ENCODE data around the gene ASCC1. TPM values are rescaled to one million over a fixed set of nuclear protein-coding genes. Genes with fewer than 3 reads are reported as not detected.

The ASCC1 gene
- total and polyA plus RNA-seq, 2 of the 4 experiments (the other 2 are of a cell fraction), result 15.9 to 21.0 TPM

DNA sequence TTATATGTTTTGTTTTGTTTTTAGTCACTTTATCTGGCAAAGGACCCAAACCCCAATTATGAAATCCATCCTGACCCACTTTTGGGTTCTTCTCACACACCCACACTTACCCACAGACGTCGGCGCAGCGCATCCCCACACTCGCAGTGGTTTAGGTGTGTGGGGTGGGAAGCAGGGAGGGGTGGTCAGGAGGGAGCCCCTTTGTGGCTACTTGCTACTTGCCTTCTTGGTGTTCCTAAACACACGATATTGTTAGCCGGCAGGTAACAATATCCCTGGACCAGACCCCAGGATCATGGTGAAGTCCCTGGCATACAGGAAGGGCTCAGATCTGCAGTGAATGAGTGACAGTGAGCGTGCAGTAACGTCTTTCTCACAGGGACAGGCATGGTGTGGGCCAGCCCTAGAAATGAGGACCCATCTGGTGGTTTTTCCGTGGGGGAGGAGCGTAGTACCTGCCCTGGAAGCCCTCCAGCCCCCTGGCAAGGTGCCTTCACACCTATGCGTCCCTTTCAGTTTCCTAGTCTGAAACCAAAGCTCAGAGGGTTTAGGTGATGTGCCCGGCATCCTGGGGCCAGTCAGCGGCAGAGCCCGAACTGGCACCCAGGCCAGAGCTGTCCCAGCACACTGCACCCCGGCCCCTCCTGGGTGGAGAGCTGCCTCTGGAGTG is 132.2 kb downstream of the ASCC1 start:
- Histone ChIP-seq H3K56ac (ENCODE audit: extremely low read depth, insufficient read depth, low read length) (no peak overlapping the region), H2AK5ac (ENCODE audit: low read depth, low read length) (no peak overlapping the region), H4K8ac (ENCODE audit: low read depth in 2 of 2, low read length in 2 of 2) (no peak overlapping the region), H2BK15ac (ENCODE audit: low read depth, low read length) (no peak overlapping the region), H3K4me3 (ENCODE audit: insufficient read depth, low read depth, low read length) (no peak overlapping the region), H3K9me1 (ENCODE audit: insufficient read depth, low read length) (no peaks in the 10 kb centered on the region), H3K14ac (replicated peaks; ENCODE audit: low read depth, low read length) (no peak overlapping the region), H3K27me3 (ENCODE audit: control insufficient read depth, insufficient read depth, low read length) (peaks cover 70% of the 10 kb centered on the region), H3K9me3 (ENCODE audit: control insufficient read depth, insufficient read depth, low read length) (no peaks in the 10 kb centered on the region), H4K20me1 (ENCODE audit: insufficient read depth, low read length) (no peaks in the 10 kb centered on the region; the same call in 1 of the 2 replicates), H2BK5ac (ENCODE audit: low read depth, low read length, poor library complexity, severe bottlenecking) (no peak overlapping the region), H3K4ac (ENCODE audit: low read depth, low read length) (no peak overlapping the region), H2AK9ac (replicated peaks; ENCODE audit: low read depth, low read length, poor library complexity) (no peak overlapping the region), H3K27ac (ENCODE audit: insufficient read depth, low read length) (no peak overlapping the region), H4K5ac (ENCODE audit: low read depth, low read length) (no peak overlapping the region), H4K91ac (ENCODE audit: insufficient read depth, low read depth, low read length) (no peak overlapping the region), H2BK120ac (ENCODE audit: low read depth, low read length) (no peak overlapping the region), H3K4me2 (ENCODE audit: low read depth, low read length) (no peak overlapping the region), H3K23ac (ENCODE audit: low read depth, low read length) (no peak overlapping the region), H3K4me1 (ENCODE audit: control insufficient read depth, insufficient read depth, low read length) (peaks cover 5% of the 10 kb centered on the region; the same call in 1 of the 2 replicates), H3K9ac (ENCODE audit: low read depth, low read length) (no peak overlapping the region), H3K79me1 (ENCODE audit: low read depth in 1 of 2, low read length in 2 of 2) (no peaks in the 10 kb centered on the region), H2BK20ac (ENCODE audit: low read depth, low read length) (no peak overlapping the region), H2AFZ (replicated peaks; ENCODE audit: low read length, poor library complexity) (no peak overlapping the region), H3K36me3 (ENCODE audit: control insufficient read depth, insufficient read depth, low read length) (no peaks in the 10 kb centered on the region), H3K18ac (ENCODE audit: low read depth, low read length) (no peak overlapping the region)
- in situ Hi-C loops (cut with MboI; ENCODE audit: low sequenced_read_pairs), result no loop called here
- TF ChIP-seq RCOR1 (IDR thresholded peaks at IDR 0.05; ENCODE audit: insufficient replicate concordance, low read length) (no peak), CEBPB (IDR thresholded peaks at IDR 0.05; ENCODE audit: low read depth, low read length) (no peak), MXI1 (IDR thresholded peaks at IDR 0.05; ENCODE audit: borderline replicate concordance, low read depth, low read length) (no peak), POLR2A (IDR thresholded peaks at IDR 0.05; ENCODE audit: low read depth, low read length) (no peak), BHLHE40 (IDR thresholded peaks at IDR 0.05; ENCODE audit: low read depth, low read length) (no peak), FOS (IDR thresholded peaks at IDR 0.05; ENCODE audit: low read depth, low read length) (no peak), CHD1 (IDR thresholded peaks at IDR 0.05; ENCODE audit: low read depth, low read length) (no peak), NFE2L2 (IDR thresholded peaks at IDR 0.05; ENCODE audit: low read depth, low read length) (no peak), RFX5 (IDR thresholded peaks at IDR 0.05; ENCODE audit: low read depth, low read length) (no peak), MAFK (IDR thresholded peaks at IDR 0.05; ENCODE audit: low read depth, low read length) (no peak), SMC3 (IDR thresholded peaks at IDR 0.05; ENCODE audit: low read depth, low read length) (no peak), RAD21 (IDR thresholded peaks at IDR 0.05; ENCODE audit: low read length) (no peak), MAZ (IDR thresholded peaks at IDR 0.05; ENCODE audit: borderline replicate concordance, low read depth, low read length) (no peak)
- TF ChIP-seq, protein P1, sequence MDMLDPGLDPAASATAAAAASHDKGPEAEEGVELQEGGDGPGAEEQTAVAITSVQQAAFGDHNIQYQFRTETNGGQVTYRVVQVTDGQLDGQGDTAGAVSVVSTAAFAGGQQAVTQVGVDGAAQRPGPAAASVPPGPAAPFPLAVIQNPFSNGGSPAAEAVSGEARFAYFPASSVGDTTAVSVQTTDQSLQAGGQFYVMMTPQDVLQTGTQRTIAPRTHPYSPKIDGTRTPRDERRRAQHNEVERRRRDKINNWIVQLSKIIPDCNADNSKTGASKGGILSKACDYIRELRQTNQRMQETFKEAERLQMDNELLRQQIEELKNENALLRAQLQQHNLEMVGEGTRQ (IDR thresholded peaks at IDR 0.05; ENCODE audit: low read depth, low read length), result no peak
- TF ChIP-seq, protein P2, sequence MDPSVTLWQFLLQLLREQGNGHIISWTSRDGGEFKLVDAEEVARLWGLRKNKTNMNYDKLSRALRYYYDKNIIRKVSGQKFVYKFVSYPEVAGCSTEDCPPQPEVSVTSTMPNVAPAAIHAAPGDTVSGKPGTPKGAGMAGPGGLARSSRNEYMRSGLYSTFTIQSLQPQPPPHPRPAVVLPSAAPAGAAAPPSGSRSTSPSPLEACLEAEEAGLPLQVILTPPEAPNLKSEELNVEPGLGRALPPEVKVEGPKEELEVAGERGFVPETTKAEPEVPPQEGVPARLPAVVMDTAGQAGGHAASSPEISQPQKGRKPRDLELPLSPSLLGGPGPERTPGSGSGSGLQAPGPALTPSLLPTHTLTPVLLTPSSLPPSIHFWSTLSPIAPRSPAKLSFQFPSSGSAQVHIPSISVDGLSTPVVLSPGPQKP (IDR thresholded peaks at IDR 0.05; ENCODE audit: borderline replicate concordance, low read depth, low read length), result no peak
- TF ChIP-seq, protein P3, sequence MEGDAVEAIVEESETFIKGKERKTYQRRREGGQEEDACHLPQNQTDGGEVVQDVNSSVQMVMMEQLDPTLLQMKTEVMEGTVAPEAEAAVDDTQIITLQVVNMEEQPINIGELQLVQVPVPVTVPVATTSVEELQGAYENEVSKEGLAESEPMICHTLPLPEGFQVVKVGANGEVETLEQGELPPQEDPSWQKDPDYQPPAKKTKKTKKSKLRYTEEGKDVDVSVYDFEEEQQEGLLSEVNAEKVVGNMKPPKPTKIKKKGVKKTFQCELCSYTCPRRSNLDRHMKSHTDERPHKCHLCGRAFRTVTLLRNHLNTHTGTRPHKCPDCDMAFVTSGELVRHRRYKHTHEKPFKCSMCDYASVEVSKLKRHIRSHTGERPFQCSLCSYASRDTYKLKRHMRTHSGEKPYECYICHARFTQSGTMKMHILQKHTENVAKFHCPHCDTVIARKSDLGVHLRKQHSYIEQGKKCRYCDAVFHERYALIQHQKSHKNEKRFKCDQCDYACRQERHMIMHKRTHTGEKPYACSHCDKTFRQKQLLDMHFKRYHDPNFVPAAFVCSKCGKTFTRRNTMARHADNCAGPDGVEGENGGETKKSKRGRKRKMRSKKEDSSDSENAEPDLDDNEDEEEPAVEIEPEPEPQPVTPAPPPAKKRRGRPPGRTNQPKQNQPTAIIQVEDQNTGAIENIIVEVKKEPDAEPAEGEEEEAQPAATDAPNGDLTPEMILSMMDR (conservative IDR thresholded peaks at IDR 0.05; ENCODE audit: low read depth, low read length), result no peak
- CTCF ChIA-PET, result no interaction called here
- dilution Hi-C loops (cut with HindIII; ENCODE audit: low sequenced_read_pairs, unreplicated experiment), result no loop called here
- no CpG with 5 or more reads among the region's 16 CpGs for WGBS, 2 experiments (ENCODE audit: extremely low coverage in 2 of 2, insufficient read length in 1 of 2)
- POLR2A ChIA-PET (ENCODE audit: unreplicated experiment), result no interaction called here
- BruUV-seq (replicated peaks), result no TSS peak
- no peak for DNase-seq
- intact Hi-C loops (cut with micrococcal nuclease), result no loop called here
- ATAC-seq (ENCODE audit: low read depth), result no peak

Data from IMR-90 (cell line).